ENCODE data around the gene PPP1R26. TPM values are rescaled to one million over a fixed set of nuclear protein-coding genes. Genes with fewer than 3 reads are reported as not detected.

The PPP1R26 gene
- total RNA-seq, 2 experiments from 2014 or later = 0.52 to 0.67 TPM

GRCh38 chr9:135499326-135500070 lies 19.9 kb downstream of the PPP1R26 start:
- POLR2A ChIA-PET = no interaction called here
- CTCF ChIA-PET = interaction anchor here (0.6 to 1.1 kb wide), 4 partner anchors 9 to 496 kb away, joined by 3 read pairs; no protein-coding TSS in a partner anchor
- peaks cover 19% of the 10 kb centered on the region for H3K4me1 Mint-ChIP-seq
- H3K27me3 Mint-ChIP-seq = no peaks in the 10 kb centered on the region
- DNase-seq = peak; percentile 90
- no peaks in the 10 kb centered on the region for H3K9me3 Mint-ChIP-seq
- peak overlapping the region; percentile 57 for H3K27ac Mint-ChIP-seq
- H3K4me3 Mint-ChIP-seq = peak overlapping the region; percentile 91
- peaks cover 15% of the 10 kb centered on the region for H3K36me3 Mint-ChIP-seq (ENCODE audit: low read depth)

GRCh38 chr9:135500071-135500524 lies 20.5 kb downstream of the PPP1R26 start:
- POLR2A ChIA-PET = no interaction called here

GRCh38 chr9:135500525-135501260 lies 21.1 kb downstream of the PPP1R26 start, which contains the start of gene MRPS2:
Gene MRPS2 (plus strand): TSS chr9:135500682. CDS start chr9:135500711, 29 bp downstream.
- CTCF ChIA-PET = interaction anchor here (0.7 to 1.0 kb wide), 2 partner anchors 10 to 20 kb away, joined by 3 read pairs; no protein-coding TSS in a partner anchor
- peaks cover 17% of the 10 kb centered on the region for H3K36me3 Mint-ChIP-seq (ENCODE audit: low read depth)
- peak within 1 kb of the TSS; percentile 93 for H3K27ac Mint-ChIP-seq
- H3K4me1 Mint-ChIP-seq = peaks cover 22% of the 10 kb centered on the region
- POLR2A ChIA-PET = no interaction called here
- H3K9me3 Mint-ChIP-seq = no peaks in the 10 kb centered on the region
- peak; percentile 85 for DNase-seq
- H3K4me3 Mint-ChIP-seq = peak within 1 kb of the TSS; percentile 91
- H3K27me3 Mint-ChIP-seq = no peaks in the 10 kb centered on the region

More at GRCh38 chr9:135500071-135500524, 20.5 kb downstream of the PPP1R26 start:
- Mint-ChIP-seq H3K27me3 (no peaks in the 10 kb centered on the region), H3K27ac (peak overlapping the region; percentile 93), H3K4me3 (peak overlapping the region; percentile 91), H3K9me3 (no peaks in the 10 kb centered on the region), H3K36me3 (ENCODE audit: low read depth) (peaks cover 17% of the 10 kb centered on the region), H3K4me1 (peaks cover 22% of the 10 kb centered on the region)
- CTCF ChIA-PET = interaction anchor here (0.6 to 1.1 kb wide), 4 partner anchors 9 to 496 kb away, joined by 3 read pairs; no protein-coding TSS in a partner anchor
- DNase-seq = no peak

- Mint-ChIP-seq H3K27me3 (no peaks in the 10 kb centered on the region), H3K9me3 (no peaks in the 10 kb centered on the region), H3K27ac (peak overlapping the region; percentile 76), H3K4me3 (peak overlapping the region; percentile 91), H3K36me3 (ENCODE audit: low read depth) (peaks cover 17% of the 10 kb centered on the region), H3K4me1 (peaks cover 22% of the 10 kb centered on the region)
- DNase-seq = no peak
- POLR2A ChIA-PET = no interaction called here
- CTCF ChIA-PET = no interaction called here
Observed at GRCh38 chr9:135501261-135502167, 21.9 kb downstream of the PPP1R26 start.

GRCh38 chr9:135502168-135502872 lies 22.7 kb downstream of the PPP1R26 start:
- ChIA-PET POLR2A (no interaction called here), CTCF (no interaction called here)
- no peak for DNase-seq
- H3K27ac Mint-ChIP-seq = no peak overlapping the region
- no peaks in the 10 kb centered on the region for H3K9me3 Mint-ChIP-seq
- H3K4me1 Mint-ChIP-seq = peaks cover 22% of the 10 kb centered on the region
- H3K4me3 Mint-ChIP-seq = peak overlapping the region; percentile 91
- H3K27me3 Mint-ChIP-seq = no peaks in the 10 kb centered on the region
- peaks cover 17% of the 10 kb centered on the region for H3K36me3 Mint-ChIP-seq (ENCODE audit: low read depth)

- DNase-seq = no peak
- Mint-ChIP-seq H3K27ac (no peak overlapping the region), H3K27me3 (no peaks in the 10 kb centered on the region), H3K4me1 (peaks cover 22% of the 10 kb centered on the region), H3K9me3 (no peaks in the 10 kb centered on the region), H3K4me3 (peak overlapping the region; percentile 91), H3K36me3 (ENCODE audit: low read depth) (peaks cover 17% of the 10 kb centered on the region)
- POLR2A ChIA-PET = no interaction called here
- CTCF ChIA-PET = no interaction called here
Observed at GRCh38 chr9:135502873-135503321, 23.3 kb downstream of the PPP1R26 start.

- Mint-ChIP-seq H3K36me3 (ENCODE audit: low read depth) (peaks cover 17% of the 10 kb centered on the region), H3K27me3 (no peaks in the 10 kb centered on the region), H3K4me3 (no peak overlapping the region), H3K27ac (no peak overlapping the region), H3K9me3 (no peaks in the 10 kb centered on the region), H3K4me1 (peaks cover 22% of the 10 kb centered on the region)
- CTCF ChIA-PET = no interaction called here
- DNase-seq = no peak
- POLR2A ChIA-PET = no interaction called here
Observed at GRCh38 chr9:135503371-135504261, 24.0 kb downstream of the PPP1R26 start.

GRCh38 chr9:135504262-135505243 lies 25.0 kb downstream of the PPP1R26 start:
- Mint-ChIP-seq H3K36me3 (ENCODE audit: low read depth) (peaks cover 17% of the 10 kb centered on the region), H3K4me3 (no peak overlapping the region), H3K9me3 (peaks cover 9% of the 10 kb centered on the region), H3K27ac (no peak overlapping the region), H3K4me1 (peaks cover 18% of the 10 kb centered on the region), H3K27me3 (peaks cover 5% of the 10 kb centered on the region)
- POLR2A ChIA-PET = no interaction called here
- CTCF ChIA-PET = interaction anchor here (0.6 to 2.1 kb wide), 3 partner anchors 10 to 33 kb away, joined by 3 to 8 read pairs (median 3); no protein-coding TSS in a partner anchor
- DNase-seq = peak; percentile 66

- Mint-ChIP-seq H3K4me1 (peaks cover 16% of the 10 kb centered on the region), H3K4me3 (no peak overlapping the region)
Observed at GRCh38 chr9:135505406-135506187, 26.0 kb downstream of the PPP1R26 start.

More at GRCh38 chr9:135505406-135506187, 26.0 kb downstream of the PPP1R26 start:
- no peak for DNase-seq
- Mint-ChIP-seq H3K36me3 (ENCODE audit: low read depth) (peaks cover 17% of the 10 kb centered on the region), H3K27me3 (peaks cover 7% of the 10 kb centered on the region), H3K27ac (no peak overlapping the region), H3K9me3 (peaks cover 10% of the 10 kb centered on the region)
- POLR2A ChIA-PET = no interaction called here
- CTCF ChIA-PET = interaction anchor here (2.1 kb wide), 1 partner anchor 9 kb away, joined by 8 read pairs; no protein-coding TSS in a partner anchor
